ENCODE results near the gene AKAP13. TPM values are rescaled to one million over a fixed set of nuclear protein-coding genes. Genes with fewer than 3 reads are reported as not detected.

AKAP13 gene
- total RNA-seq: 114 and 119 TPM in 2 replicates
- long read RNA-seq, partial matches to known transcripts: 63 of 108 reads
- long read RNA-seq, other reads (novel, unspliced or antisense): 45 of 108 reads

DNA sequence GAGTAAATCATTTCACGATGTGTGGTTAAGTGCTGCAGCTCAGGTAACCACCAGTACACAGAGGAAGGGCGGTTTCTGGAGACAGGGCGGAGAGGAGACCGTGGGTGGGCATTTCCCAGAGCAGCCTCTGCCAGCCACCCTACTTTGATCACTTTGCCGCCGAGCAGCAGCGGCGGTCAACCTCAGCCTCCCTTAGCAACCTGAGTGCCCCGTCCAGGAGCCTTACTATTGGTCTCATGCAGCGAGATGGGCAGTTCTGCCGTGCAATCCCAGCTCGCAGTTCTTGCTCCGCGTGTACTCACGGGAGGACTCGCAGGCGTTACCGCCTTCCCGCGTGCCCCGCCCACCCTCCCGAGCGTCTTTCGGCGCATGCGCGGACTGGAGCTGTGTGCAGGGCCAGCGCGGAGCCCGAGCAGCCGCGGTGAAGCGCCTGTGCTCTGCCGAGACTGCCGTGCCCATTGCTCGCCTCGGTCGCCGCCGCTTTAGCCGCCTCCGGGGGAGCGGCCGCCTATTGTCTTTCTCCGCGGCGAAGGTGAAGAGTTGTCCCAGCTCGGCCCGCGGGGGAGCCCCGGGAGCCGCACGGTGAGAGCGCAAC lies at the start of gene AKAP13:
Gene AKAP13 (plus strand): TSS at position 387 of the 595 bp plus-strand sequence. CDS start 105,118 bp downstream, outside the sequence.
- peaks cover 32% of the 10 kb centered on the region for H3K4me1 Mint-ChIP-seq (ENCODE audit: low read depth)
- H3K27me3 Mint-ChIP-seq: peaks cover 20% of the 10 kb centered on the region
- no peaks in the 10 kb centered on the region for H3K9me3 Mint-ChIP-seq (ENCODE audit: low read depth)
- TF ChIP-seq, protein P1, sequence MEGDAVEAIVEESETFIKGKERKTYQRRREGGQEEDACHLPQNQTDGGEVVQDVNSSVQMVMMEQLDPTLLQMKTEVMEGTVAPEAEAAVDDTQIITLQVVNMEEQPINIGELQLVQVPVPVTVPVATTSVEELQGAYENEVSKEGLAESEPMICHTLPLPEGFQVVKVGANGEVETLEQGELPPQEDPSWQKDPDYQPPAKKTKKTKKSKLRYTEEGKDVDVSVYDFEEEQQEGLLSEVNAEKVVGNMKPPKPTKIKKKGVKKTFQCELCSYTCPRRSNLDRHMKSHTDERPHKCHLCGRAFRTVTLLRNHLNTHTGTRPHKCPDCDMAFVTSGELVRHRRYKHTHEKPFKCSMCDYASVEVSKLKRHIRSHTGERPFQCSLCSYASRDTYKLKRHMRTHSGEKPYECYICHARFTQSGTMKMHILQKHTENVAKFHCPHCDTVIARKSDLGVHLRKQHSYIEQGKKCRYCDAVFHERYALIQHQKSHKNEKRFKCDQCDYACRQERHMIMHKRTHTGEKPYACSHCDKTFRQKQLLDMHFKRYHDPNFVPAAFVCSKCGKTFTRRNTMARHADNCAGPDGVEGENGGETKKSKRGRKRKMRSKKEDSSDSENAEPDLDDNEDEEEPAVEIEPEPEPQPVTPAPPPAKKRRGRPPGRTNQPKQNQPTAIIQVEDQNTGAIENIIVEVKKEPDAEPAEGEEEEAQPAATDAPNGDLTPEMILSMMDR (IDR thresholded peaks at IDR 0.05; ENCODE audit: unreplicated experiment): no peak
- peak; percentile 91 for DNase-seq (ENCODE audit: low spot score, unreplicated experiment)
- peak within 1 kb of the TSS; percentile 99 for H3K27ac Mint-ChIP-seq
- peak within 1 kb of the TSS; percentile 91 for H3K4me3 Mint-ChIP-seq (ENCODE audit: low read depth)
- no peaks in the 10 kb centered on the region for H3K36me3 Mint-ChIP-seq (ENCODE audit: insufficient read depth)

- peak overlapping the region; percentile 88 for H3K27ac Mint-ChIP-seq
- peaks cover 29% of the 10 kb centered on the region for H3K4me1 Mint-ChIP-seq (ENCODE audit: low read depth)
Observed at GRCh38 chr15:85330901-85331588, 49.4 kb upstream of the AKAP13 start.

GRCh38 chr15:85331655-85332285 lies 48.6 kb upstream of the AKAP13 start:
- DNase-seq (ENCODE audit: low spot score, unreplicated experiment): no peak
- Mint-ChIP-seq H3K4me3 (ENCODE audit: low read depth) (no peak overlapping the region), H3K36me3 (ENCODE audit: insufficient read depth) (no peaks in the 10 kb centered on the region), H3K9me3 (ENCODE audit: low read depth) (no peaks in the 10 kb centered on the region), H3K27me3 (peaks cover 15% of the 10 kb centered on the region), H3K27ac (peak overlapping the region; percentile 88), H3K4me1 (ENCODE audit: low read depth) (peaks cover 29% of the 10 kb centered on the region)
- TF ChIP-seq, protein P1 (IDR thresholded peaks at IDR 0.05; ENCODE audit: unreplicated experiment): no peak

More at GRCh38 chr15:85330901-85331588, 49.4 kb upstream of the AKAP13 start:
- Mint-ChIP-seq H3K36me3 (ENCODE audit: insufficient read depth) (no peaks in the 10 kb centered on the region), H3K27me3 (peaks cover 15% of the 10 kb centered on the region), H3K4me3 (ENCODE audit: low read depth) (no peak overlapping the region), H3K9me3 (ENCODE audit: low read depth) (no peaks in the 10 kb centered on the region)
- peak; percentile 57 for DNase-seq (ENCODE audit: low spot score, unreplicated experiment)
- TF ChIP-seq, protein P1 (IDR thresholded peaks at IDR 0.05; ENCODE audit: unreplicated experiment): peak; percentile 84

DNA sequence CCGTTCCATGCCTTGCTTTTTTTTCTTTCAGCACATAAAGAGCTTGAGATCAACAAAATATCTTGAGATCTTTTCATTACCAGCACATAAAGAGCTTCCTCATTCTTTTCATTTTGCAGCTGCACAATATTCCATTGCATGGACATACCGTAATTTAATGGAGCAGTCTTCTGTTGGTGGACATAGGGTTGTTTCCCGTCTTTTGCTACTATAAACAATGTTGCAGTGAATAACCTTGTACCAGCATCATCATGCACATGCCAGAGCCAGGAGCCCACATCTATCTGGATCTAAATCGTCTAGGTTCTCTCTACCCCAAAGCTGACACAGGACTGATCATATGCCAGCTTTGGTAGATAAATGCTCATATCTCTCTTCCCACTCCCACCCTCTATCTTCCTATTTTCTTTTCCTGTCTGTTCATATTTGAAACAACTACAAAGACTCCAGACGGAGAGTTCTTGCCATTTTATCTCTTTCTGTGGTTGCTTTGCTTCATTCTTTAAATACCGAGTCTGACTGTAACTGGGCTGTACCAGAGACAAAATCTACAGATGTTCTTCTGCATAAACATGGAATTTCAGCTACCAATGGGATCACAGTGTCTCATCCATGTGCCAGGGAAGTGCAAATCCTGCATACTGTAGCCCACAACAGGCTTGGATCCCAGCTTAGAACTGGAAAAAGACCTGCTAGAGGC lies 47.1 kb upstream of the AKAP13 start:
- no peak for DNase-seq (ENCODE audit: low spot score, unreplicated experiment)
- H3K27ac Mint-ChIP-seq: no peak overlapping the region
- peaks cover 23% of the 10 kb centered on the region for H3K4me1 Mint-ChIP-seq (ENCODE audit: low read depth)
- H3K36me3 Mint-ChIP-seq (ENCODE audit: insufficient read depth): no peaks in the 10 kb centered on the region
- TF ChIP-seq, protein P1 (IDR thresholded peaks at IDR 0.05; ENCODE audit: unreplicated experiment): no peak
- no peaks in the 10 kb centered on the region for H3K9me3 Mint-ChIP-seq (ENCODE audit: low read depth)
- no peak overlapping the region for H3K4me3 Mint-ChIP-seq (ENCODE audit: low read depth)
- peaks cover 22% of the 10 kb centered on the region for H3K27me3 Mint-ChIP-seq

- Mint-ChIP-seq H3K9me3 (ENCODE audit: low read depth) (no peaks in the 10 kb centered on the region), H3K4me1 (ENCODE audit: low read depth) (peaks cover 21% of the 10 kb centered on the region), H3K27ac (no peak overlapping the region)
Observed at GRCh38 chr15:85334241-85334640, 46.2 kb upstream of the AKAP13 start.

More at GRCh38 chr15:85334241-85334640, 46.2 kb upstream of the AKAP13 start:
- no peak for DNase-seq (ENCODE audit: low spot score, unreplicated experiment)
- H3K4me3 Mint-ChIP-seq (ENCODE audit: low read depth): no peak overlapping the region
- TF ChIP-seq, protein P1 (IDR thresholded peaks at IDR 0.05; ENCODE audit: unreplicated experiment): no peak
- peaks cover 22% of the 10 kb centered on the region for H3K27me3 Mint-ChIP-seq
- no peaks in the 10 kb centered on the region for H3K36me3 Mint-ChIP-seq (ENCODE audit: insufficient read depth)

Measured in progenitor cell of endocrine pancreas (in vitro differentiated cells).